ENCODE data around the gene PCGF1. TPM values are rescaled to one million over a fixed set of nuclear protein-coding genes. Genes with fewer than 3 reads are reported as not detected.

Gene PCGF1
- total and polyA plus RNA-seq, 2 of the 13 experiments (the other 11 are each of a cell fraction or from before 2014, with no cell fraction given): 20.4 to 22.6 TPM

GRCh38 chr2:74502720-74503505 is 4.6 kb downstream of the PCGF1 start (continued):
- TF ChIP-seq ARID2 (CRISPR knock-in tag; IDR thresholded peaks at IDR 0.05; ENCODE audit: borderline replicate concordance): peak; percentile 92
- peak; percentile 71 for TF ChIP-seq ZFP91 (CRISPR knock-in tag; IDR thresholded peaks at IDR 0.05; ENCODE audit: borderline replicate concordance)
- peak; percentile 30; the same call in 1 of the 2 replicates for TF ChIP-seq TBX3 (IDR thresholded peaks at IDR 0.05; ENCODE audit: borderline replicate concordance)
- TF ChIP-seq KLF13 (CRISPR knock-in tag; IDR thresholded peaks at IDR 0.05): no peak
- TF ChIP-seq ZNF335 (CRISPR knock-in tag; IDR thresholded peaks at IDR 0.05): no peak; the same call in 1 of the 2 replicates
- peak; percentile 87 for TF ChIP-seq FOSL2 (CRISPR knock-in tag; IDR thresholded peaks at IDR 0.05)
- TF ChIP-seq TAF1 (CRISPR knock-in tag; IDR thresholded peaks at IDR 0.05): peak; percentile 81
- no peak; the same call in none of the 2 replicates for TF ChIP-seq ZNF362 (CRISPR knock-in tag; IDR thresholded peaks at IDR 0.05; ENCODE audit: borderline replicate concordance)
- TF ChIP-seq TIGD3 (CRISPR knock-in tag; IDR thresholded peaks at IDR 0.05; ENCODE audit: borderline replicate concordance): peak; percentile 65; the same call in 1 of the 2 replicates
- peak; percentile 92 for TF ChIP-seq ZNF501 (CRISPR knock-in tag; IDR thresholded peaks at IDR 0.05)
- TF ChIP-seq CHD4 (IDR thresholded peaks at IDR 0.05; ENCODE audit: borderline replicate concordance, low read length): no peak
- TF ChIP-seq TRIM24 (CRISPR knock-in tag; IDR thresholded peaks at IDR 0.05): no peak
- TF ChIP-seq ZFP62 (CRISPR knock-in tag; IDR thresholded peaks at IDR 0.05): no peak
- TF ChIP-seq PRDM4 (CRISPR knock-in tag; IDR thresholded peaks at IDR 0.05; ENCODE audit: borderline replicate concordance): 0 out of 2 replicates have a peak, but pooled peaks have one; percentile 9
- TF ChIP-seq MLX (CRISPR knock-in tag; IDR thresholded peaks at IDR 0.05): 0 out of 2 replicates have a peak, but pooled peaks have one; percentile 25
- TF ChIP-seq PAX8 (CRISPR knock-in tag; IDR thresholded peaks at IDR 0.05; ENCODE audit: borderline replicate concordance): 0 out of 2 replicates have a peak, but pooled peaks have one; percentile 55
- TF ChIP-seq CREM (IDR thresholded peaks at IDR 0.05): no peak; the same call in 1 of the 2 replicates
- TF ChIP-seq CREM (CRISPR knock-in tag; IDR thresholded peaks at IDR 0.05): no peak
- no peak for TF ChIP-seq ZBTB26 (CRISPR knock-in tag; IDR thresholded peaks at IDR 0.05; ENCODE audit: borderline replicate concordance)
- peak; percentile 94; the same call in 1 of the 2 replicates for TF ChIP-seq ZNF790 (CRISPR knock-in tag; IDR thresholded peaks at IDR 0.05; ENCODE audit: borderline replicate concordance)
